HG03354 (cell line): ENCODE results near the gene RTF1.

Experiments used
- ATAC-seq: cut with Tn5 transposase; IDR thresholded peaks from one replicate; pipeline ENCODE4 v1.9.1; 2021; ENCODE audit warnings: mild to moderate bottlenecking; ENCODE audit not compliant: unreplicated experiment, poor library complexity, severe bottlenecking

RTF1 gene

DNA sequence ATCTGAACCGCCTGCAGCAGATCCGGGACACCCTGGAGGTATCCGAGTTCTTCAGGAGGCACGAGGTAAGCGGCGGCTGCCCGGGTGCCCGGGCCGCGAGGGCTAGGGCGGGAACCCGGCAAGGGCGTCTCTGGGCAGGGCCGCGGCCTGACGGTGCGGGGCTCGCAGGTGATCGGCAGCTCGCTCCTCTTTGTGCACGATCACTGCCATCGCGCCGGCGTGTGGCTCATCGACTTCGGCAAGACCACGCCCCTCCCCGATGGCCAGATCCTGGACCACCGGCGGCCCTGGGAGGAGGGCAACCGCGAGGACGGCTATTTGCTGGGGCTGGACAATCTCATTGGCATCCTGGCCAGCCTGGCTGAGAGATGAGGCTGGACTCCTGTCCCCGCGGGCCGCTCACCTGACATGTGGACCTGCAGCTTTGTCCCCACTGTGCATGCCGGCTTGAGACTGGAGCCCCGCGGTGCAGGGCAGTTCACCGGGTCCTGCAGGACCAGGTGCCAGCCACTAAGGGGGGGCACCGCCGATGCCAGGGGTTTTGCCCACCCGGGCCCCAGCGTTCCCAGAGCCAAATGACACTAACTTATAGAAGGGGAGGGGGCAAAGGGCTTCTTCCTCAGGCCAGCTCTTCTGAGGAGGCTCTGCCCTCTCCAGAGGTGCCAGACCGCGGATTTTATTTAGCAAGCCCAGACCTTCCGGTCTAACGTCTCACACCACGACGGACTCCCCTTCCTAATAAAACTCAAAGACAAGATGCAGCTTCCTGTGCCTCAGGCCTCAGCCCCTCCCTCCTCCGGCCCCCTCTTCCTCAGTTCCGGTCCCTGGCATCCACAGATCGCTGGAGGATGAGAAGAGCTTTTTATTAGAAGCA lies 86.1 kb downstream of the RTF1 start:
- ATAC-seq = no peak

DNA sequence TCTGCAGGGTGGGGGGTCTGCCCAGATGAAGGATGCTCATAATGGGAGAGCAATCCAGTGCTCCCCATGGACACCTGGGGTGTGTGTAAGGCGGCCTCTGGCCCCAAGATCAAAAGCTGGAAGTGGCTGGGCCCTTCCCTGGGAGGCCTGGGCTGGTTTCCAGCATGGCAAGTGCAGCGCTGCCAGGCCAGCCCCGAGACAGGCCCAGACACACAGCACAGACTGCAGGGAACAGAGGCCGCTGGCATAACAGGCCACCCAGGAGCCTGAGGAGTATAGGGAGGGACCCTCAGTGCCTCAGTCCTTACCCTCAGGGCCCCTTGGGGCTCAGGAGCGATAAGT lies 86.7 kb downstream of the RTF1 start:
- ATAC-seq = no peak

DNA sequence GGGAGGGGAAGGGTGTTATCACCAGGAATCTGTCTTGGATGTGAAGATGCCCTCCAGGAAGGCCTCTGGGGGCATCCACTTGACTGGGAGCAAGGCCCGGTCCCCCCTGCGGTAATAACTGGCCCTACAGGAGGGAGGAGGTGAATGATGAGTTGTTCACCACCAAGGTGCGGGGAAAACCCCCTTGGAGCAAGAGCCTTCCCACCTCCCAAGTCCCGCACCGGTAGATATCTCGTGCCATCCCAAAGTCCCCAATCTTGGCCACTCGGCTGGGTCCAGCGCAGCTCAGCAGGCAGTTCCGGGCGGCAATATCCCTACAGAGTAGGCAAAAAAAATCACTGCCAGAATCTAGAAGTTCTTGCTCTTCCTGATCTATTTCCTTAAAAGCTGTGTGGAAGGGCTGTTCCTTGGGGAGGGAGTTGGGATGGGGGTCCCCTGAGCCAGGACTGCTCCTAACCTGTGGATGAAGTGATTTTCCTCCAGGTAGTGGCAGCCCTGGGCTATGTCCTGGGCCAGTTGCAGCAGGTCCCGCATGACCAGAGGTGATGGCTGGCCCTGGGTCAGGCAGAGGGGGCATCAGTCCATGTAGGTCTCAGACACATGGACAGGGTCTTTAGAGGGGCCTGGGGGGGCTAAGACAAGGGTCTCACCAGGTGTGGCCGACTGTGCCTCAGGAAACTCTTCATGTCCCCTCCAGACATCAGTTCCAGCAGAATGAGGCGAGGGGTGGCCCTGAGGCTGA lies 88.0 kb downstream of the RTF1 start:
- no peak for ATAC-seq

DNA sequence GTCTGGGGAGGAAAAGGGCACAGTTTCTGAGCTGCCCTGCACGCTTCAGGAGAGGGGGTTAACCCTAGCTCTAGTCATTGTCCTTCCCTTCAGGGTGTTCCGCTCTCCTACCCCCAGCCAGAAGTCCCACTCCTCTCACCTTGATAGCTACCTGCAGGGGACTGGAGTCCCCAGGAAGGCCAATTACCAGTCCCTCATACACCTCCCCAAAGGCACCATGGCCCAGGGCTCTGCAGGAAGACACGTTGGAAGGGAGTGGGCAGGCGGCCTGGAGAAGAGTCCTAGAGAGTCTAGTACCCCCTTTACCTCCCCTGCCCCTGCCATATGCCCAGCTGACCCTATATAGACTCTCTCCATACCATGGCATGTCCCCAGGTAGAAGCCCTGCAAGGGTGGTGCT lies 88.9 kb downstream of the RTF1 start:
- ATAC-seq = no peak

DNA sequence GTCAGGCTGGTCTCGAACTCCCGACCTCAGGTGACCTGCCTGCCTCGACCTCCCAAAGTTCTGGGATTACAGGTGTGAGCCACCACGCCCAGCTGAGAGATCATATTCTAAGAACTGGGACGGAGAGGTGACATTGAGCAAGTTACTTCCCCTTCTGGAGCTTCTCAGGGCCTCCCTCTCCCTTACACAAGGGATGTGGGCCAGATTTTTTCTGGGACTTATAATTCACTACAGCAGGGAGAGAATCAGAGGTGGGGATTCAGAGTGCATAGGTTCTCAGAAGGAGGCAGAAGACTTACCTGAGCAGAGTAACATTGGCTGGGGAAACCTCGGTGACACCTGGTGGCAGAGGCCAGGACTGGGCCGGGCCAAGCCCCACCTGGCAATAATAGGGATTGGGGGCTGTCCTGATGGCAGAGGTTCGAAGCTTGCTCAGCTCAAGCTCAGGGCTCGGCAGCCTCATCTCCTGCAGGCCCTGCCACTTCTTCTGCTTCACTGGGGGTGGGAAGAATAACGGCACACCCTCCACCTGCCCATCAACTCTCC lies 90.0 kb downstream of the RTF1 start:
- no peak for ATAC-seq

DNA sequence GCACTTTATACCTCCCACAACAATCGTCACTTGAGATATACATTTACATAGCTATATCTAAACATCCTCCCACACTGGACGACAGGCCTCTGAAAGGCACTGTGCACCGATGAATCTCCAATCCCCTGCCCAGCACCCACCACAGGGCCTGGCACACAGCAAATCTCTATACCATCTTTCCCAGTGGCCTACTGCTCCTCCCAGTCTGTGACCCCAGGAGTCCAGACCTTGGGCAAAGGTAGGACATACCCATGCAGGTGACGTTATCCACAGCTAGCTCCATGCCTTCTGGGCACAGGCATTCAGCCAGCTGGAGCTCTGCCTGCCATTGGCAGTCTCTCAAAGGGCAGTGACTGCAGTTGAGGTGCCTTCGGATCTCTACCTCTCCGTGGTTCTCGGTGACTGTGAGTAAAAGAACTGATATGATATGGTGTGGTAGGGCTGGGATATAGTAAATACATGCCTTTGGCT lies 91.0 kb downstream of the RTF1 start:
- no peak for ATAC-seq

DNA sequence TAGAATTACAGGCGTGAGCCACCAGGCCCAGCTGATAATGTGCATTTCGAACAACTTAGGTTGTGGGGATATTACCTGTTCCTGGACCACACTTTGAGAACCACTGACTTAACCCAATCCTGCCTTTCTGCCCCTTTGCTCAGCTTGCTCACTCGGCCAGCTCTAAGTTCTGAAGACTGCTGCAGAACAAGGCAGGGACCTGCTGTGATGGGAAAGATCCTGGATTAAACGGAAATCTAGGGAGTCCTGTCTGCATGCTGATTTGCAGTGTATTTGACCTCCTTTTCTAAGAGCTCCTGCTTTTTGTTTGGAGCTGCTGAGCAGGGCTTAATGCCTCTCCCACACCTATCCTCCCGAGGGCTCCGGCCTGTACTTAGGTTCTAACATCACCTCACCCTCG lies 93.8 kb downstream of the RTF1 start:
- no peak for ATAC-seq

DNA sequence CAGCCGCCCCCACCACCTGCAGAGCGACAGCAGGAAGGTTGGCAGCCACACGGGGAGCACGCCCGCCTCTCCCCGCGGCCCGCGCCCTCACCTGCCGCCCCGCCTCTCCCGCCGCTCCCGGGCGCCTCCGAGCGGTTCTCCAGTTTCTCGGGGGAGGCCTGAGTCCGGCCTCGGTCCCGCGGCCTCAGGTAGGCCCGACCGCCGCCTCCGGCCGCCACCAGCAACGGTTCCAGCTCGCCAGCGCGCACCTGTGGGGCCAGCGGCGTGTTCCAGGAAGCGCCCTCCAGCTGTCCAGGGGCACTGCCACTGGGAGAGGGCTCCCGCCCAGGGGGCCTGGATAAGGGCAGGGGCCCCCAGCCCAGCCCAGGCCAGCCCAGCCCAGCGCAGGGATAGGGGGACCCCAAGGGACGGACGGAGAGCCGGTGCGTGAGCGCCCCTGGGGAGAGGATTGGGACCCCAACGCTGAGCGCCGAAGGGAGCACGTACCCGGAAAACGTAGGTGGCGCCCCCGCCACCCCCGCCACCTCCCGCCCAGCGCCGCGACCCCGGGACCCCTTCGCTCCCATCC lies 94.5 kb downstream of the RTF1 start:
- ATAC-seq = no peak

DNA sequence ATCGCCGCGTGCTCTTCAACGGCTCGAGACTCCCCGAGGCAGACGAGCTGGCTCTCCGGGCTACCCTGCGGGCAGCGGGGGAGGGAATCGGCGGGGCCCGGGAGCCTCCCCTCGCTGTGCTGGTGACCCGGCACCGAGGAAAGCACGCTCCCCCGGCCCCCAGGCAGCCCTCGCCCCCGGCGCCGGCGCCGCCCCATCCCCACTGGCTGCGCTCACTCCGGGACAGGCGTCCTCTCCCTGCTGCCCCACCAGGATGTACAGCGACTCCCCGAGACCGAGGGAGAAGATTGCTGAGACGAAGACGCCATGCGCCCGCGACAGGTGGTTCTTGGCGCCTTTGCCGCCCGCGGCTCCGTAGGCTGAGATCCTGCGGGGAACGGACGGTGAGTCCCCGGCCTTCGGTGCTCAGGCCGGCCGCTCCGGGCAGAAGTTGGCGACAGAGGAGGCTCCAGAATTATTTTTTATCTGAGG lies 95.0 kb downstream of the RTF1 start:
- no peak for ATAC-seq

DNA sequence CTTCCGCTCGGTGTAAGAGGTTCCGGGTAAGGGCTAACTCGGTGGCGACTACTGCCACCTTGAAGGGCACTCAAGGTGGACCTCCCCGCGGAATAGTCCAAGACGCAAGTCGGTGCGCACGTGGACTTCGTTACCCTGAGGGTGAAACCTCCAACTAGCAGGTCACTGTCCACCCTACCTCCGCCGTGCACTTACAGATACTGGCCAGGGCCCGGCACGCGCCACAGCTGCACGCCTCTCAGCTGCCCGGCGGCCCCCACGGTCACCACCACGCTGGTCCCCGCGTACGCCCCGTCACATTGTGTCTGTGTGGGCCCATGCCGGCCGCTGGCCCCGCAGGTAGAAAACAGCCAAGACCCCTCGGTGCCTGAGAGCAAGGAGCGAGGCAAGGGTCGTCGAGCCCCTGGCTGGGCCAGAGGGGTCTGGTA lies 95.6 kb downstream of the RTF1 start:
- no peak for ATAC-seq

DNA sequence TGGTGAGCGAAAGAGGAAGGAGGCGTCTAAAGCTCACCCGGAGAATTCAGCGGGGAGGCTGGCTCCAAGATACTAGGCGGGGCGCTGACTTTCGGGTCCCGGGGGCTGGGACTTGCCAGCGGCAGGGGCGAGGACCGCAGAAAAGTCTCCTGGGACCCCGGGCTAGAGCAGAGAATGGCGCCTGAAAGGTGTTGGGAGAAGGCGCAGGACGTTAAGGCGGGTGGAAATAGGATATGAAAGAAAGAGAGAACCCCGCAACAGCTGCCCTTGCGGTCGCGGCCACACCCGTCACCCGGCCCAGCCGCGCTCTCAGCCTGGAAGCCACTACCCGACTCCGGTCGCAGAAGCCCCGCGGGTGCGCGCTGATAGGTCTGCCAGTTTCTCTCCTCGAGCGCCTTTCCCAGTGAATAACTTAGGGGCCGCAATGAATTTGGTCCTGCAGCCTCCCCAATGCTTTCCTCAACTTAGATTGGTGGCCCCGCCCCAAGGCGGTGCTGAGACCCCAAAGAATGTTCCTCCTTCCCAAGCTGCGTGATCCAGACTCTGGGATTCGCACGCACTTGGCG lies 96.1 kb downstream of the RTF1 start:
- ATAC-seq = no peak

DNA sequence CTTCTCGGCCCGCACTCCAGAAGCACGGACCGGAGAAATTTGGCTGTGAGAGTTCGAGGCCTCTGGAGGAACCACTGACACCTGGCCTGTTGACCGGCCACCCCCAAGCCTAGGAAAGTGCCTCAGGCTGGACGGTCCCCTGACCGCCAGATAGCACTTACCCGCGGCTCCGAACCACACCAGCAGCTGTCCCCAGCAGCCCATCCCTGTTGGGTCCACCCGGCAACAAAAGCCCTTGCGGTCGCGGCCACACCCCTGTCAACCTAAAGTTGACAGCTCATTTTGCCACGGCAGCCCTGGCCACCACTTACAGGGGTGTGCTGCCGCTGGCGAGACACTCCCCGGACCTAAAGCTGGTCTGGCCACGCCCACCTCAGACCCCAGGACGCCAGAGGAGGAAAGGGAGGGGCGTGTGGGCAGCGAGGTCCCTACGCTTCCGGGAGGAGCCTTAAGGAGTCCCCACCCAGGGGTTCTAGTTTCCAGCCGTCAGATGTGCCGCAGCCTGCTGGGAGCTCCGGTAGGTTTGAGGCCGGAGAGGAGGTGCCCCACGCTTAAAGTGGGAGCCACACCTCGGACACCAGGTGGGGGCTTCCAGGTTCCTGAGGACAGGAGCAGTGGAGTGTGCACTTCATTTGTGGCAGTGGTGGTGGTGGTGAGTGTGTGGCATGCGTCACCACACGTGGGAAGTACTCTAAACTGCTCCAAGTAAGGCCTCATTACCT lies 96.8 kb downstream of the RTF1 start, which contains the start of gene LTK:
TSS of gene LTK (minus strand) at position 322 of the 722 bp plus-strand sequence. CDS start at position 204, 118 bp downstream.
- ATAC-seq = no peak

DNA sequence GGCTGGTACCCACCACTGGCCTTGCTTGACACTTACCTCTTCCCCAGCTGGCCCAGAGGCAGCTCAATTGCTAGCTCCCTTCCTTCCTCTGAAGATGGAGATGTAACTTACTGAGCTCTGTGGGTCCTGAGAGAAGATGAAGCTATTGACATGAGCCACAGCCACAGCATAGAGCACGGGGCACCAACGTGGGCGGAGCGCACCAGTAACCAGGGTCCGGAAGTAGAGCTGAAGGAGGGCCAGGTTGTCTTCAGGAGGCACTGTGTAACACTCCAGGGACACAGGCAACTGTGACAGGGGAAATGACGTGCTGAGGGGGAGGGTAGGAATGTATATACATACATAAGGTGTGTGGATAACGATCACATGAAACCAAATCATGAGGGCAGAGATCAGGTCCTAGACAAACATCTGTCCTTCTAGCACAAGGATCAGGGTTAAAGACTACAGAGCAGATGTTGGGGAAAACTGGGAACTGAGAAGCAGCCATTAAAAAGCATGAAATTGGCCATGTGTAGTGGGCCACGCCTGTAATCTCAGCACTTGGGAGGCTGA lies 101.1 kb downstream of the RTF1 start:
- no peak for ATAC-seq

DNA sequence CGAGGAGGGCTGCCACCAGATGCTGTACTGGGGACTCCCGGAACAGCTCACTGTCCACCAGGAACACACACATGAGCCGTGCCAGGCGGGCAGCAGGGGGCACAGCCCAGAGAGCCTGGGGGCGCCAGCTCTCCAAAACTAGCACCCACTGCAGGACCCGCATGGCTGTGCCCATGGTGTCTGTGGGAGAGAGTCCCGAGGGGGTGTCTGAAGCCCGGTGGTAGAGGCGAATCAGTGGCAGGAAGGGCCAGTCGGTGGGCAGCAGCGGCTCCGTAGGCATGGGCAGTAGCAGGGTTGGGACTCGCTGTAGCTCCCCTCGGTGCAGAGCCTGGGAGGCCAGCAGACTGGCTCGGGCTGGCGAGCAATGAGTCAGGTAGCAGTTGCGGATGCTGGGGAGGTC lies 103.7 kb downstream of the RTF1 start:
- no peak for ATAC-seq

DNA sequence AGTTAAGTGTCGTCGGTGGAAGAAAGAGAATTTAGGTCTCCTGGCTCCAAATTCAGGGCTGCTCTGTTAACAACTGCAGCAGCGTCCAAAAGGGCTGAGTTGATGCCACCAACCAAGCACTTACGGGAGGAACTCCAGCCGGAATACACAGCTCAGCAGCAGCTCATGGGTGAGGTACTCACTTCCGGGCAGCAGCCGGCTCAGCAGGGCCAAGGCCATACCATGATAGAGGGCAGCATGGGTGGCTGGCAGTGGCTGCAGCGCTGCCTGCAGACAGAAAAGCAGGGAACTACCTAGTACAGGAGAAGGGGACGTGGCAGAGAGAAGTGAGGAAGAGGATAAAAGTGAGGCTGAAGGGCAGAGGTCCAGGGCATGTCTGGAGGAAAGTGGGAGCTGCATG lies 104.7 kb downstream of the RTF1 start:
- no peak for ATAC-seq

DNA sequence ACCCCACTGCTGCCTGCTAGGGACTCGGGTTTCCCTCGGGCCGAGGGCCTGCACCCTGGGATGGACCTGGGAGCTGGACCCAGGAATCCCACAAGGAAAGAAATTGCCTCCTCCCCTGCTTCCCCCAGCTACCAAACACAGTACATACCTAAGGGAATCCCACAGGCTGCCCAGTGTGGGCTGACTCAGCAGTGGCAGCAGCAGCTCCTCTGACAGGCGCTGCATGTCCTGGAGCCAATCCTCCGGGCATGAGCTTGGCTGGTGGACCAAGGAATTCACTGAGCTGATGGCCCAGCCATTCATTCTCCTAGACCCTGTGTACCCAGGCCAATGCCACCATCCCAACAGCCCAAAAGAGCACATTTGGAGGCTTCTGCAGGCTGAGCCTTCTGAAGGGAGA lies 106.2 kb downstream of the RTF1 start:
- ATAC-seq = no peak

DNA sequence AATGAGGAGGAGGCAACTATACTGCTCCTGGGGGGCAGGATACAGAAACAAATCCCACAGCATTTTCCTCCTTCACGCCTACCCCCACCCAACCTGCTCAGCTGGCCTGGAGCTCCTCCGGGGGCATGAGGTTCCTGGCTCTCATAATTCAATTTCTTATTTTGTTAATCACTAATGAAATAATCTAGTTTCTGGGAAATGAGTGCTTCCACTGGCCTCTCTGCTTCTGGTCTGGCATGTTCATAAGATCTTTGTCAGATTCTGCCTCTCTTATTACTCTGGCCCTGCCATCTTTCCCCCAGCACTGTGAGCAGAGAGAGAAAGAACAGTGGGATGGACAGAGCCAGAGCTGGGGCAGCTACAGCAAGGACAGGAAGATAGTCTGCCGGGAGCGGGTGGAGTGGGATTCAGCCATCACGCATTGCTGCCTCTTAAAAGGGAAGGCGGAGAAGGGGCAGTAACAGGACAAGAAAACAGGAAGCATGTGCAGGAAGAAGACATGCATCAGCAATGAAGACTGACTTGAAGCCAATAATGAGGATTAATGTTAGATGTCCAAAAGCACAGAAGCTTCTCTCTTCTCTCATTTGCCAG lies 113.6 kb downstream of the RTF1 start:
- ATAC-seq = no peak
